HepG2 (cell line): Measurements from ENCODE around the gene SHFL. TPM values are rescaled to one million over a fixed set of nuclear protein-coding genes. Genes with fewer than 3 reads are reported as not detected.

Source experiments
- BORCS8-MEF2B ChIP-seq: sonication (generic); formaldehyde crosslinking; IDR thresholded peaks from 2 replicates; pipeline ENCODE4 v1.8.0; 2022; ENCODE audit warnings: mild to moderate bottlenecking, missing genetic modification reagents
- CEBPZ ChIP-seq: IDR thresholded peaks from 2 replicates; pipeline ENCODE4 v1.6.1; 2012; ENCODE audit warnings: low read length, improper control_type of control experiment
- GMEB1 ChIP-seq: sonication (generic); formaldehyde crosslinking; IDR thresholded peaks from 2 replicates; pipeline ENCODE4 v1.5.1; 2020; ENCODE audit warnings: missing genetic modification reagents, mild to moderate bottlenecking, borderline replicate concordance
- KDM5B ChIP-seq: sonication (generic); formaldehyde crosslinking; IDR thresholded peaks from 2 replicates; pipeline ENCODE4 v1.4.0; 2020; ENCODE audit warnings: missing genetic modification reagents, mild to moderate bottlenecking, borderline replicate concordance
- KDM6A ChIP-seq: IDR thresholded peaks from 2 replicates; pipeline ENCODE4 v1.6.1; 2016; ENCODE audit warnings: low read depth
- NR2F6 ChIP-seq, 2 experiments: IDR thresholded peaks; 2 replicates each; pipeline ENCODE4 v1.6.1; 2016; ENCODE audit warnings: antibody characterized with exemption in 1 of 2, mild to moderate bottlenecking in 1 of 2
- PATZ1 ChIP-seq: sonication (generic); formaldehyde crosslinking; IDR thresholded peaks from 2 replicates; pipeline ENCODE4 v1.4.0; 2020; ENCODE audit warnings: missing genetic modification reagents
- PHF21A ChIP-seq: sonication (generic); formaldehyde crosslinking; IDR thresholded peaks from 2 replicates; pipeline ENCODE4 v1.5.0; 2020; ENCODE audit warnings: mild to moderate bottlenecking, missing genetic modification reagents
- SKIL ChIP-seq: sonication (generic); formaldehyde crosslinking; IDR thresholded peaks from 2 replicates; pipeline ENCODE4 v1.8.0; 2022; ENCODE audit warnings: missing genetic modification reagents, mild to moderate bottlenecking, moderate library complexity, borderline replicate concordance
- ZFP90 ChIP-seq: sonication (generic); formaldehyde crosslinking; IDR thresholded peaks from 2 replicates; pipeline ENCODE4 v1.8.0; 2022; ENCODE audit warnings: missing genetic modification reagents, mild to moderate bottlenecking, inconsistent platforms, borderline replicate concordance
- ZNF121 ChIP-seq: sonication (generic); formaldehyde crosslinking; IDR thresholded peaks from 2 replicates; pipeline ENCODE4 v1.5.0; 2020; ENCODE audit warnings: mild to moderate bottlenecking, missing genetic modification reagents
- ZNF331 ChIP-seq: sonication (generic); formaldehyde crosslinking; IDR thresholded peaks from 2 replicates; pipeline ENCODE4 v1.4.0; 2020; ENCODE audit warnings: missing genetic modification reagents
- ZNF746 ChIP-seq: sonication (generic); formaldehyde crosslinking; IDR thresholded peaks from 2 replicates; pipeline ENCODE4 v1.8.0; 2022; ENCODE audit warnings: mild to moderate bottlenecking, missing genetic modification reagents
- ZNF770 ChIP-seq: sonication (generic); formaldehyde crosslinking; IDR thresholded peaks from 2 replicates; pipeline ENCODE4 v1.5.0; 2020; ENCODE audit warnings: mild to moderate bottlenecking, missing genetic modification reagents
- ZNF790 ChIP-seq: sonication (generic); formaldehyde crosslinking; IDR thresholded peaks from 2 replicates; pipeline ENCODE4 v1.8.0; 2022; ENCODE audit warnings: missing genetic modification reagents, mild to moderate bottlenecking, borderline replicate concordance
- polyA plus RNA-seq, 8 experiments: library from polyadenylated mRNA; depleted of rRNA in 3 of 8; stranded (reverse) in 7 of 8; unstranded in 1 of 8; fragments of >200 nt; fragmentation: Illumina TruSeq in 4 of 8; extraction: Trizol in 4 of 8; gene quantifications; 2 replicates each; pipeline versions ENCODE4 v1.2.1 to v1.2.3, GENCODE V29; 2011 to 2016; ENCODE audit warnings: low read depth in 4 of 8, missing spikeins in 1 of 8, mixed read lengths in 1 of 8; ENCODE audit not compliant: insufficient read depth in 1 of 8
- total RNA-seq, 5 experiments: library from RNA; depleted of rRNA; stranded (reverse); fragments of >200 nt; fragmentation: Illumina TruSeq; extraction: Trizol; gene quantifications; 2 replicates each; pipeline ENCODE4 v1.2.3, GENCODE V29; 2016; ENCODE audit warnings: low read depth in 1 of 5

Gene SHFL
- total and polyA plus RNA-seq, 2 of the 13 experiments (the other 11 are each of a cell fraction or from before 2014, with no cell fraction given): 12.3 to 36.4 TPM

- peak; percentile 63 for TF ChIP-seq ZNF770 (CRISPR knock-in tag)
- no peak for TF ChIP-seq ZNF331
- TF ChIP-seq KDM6A (CRISPR knock-in tag): peak; percentile 44
- TF ChIP-seq BORCS8-MEF2B (CRISPR knock-in tag): no peak
- TF ChIP-seq PHF21A: peak; percentile 78
- TF ChIP-seq PATZ1 (CRISPR knock-in tag): peak; percentile 94
- TF ChIP-seq GMEB1 (CRISPR knock-in tag): peak; percentile 16; the same call in 1 of the 2 replicates
- no peak for TF ChIP-seq CEBPZ
- peak; percentile 64; the same call in 1 of the 2 replicates for TF ChIP-seq ZNF790
- peak; percentile 97 for TF ChIP-seq NR2F6 (IDR thresholded peaks at IDR 0.05)
- TF ChIP-seq NR2F6 (CRISPR knock-in tag; IDR thresholded peaks at IDR 0.05): peak; percentile 89
- 0 out of 2 replicates have a peak, but pooled peaks have one; percentile 41 for TF ChIP-seq ZFP90 (CRISPR knock-in tag)
- 0 out of 2 replicates have a peak, but pooled peaks have one; percentile 22 for TF ChIP-seq ZNF746 (CRISPR knock-in tag)
- peak; percentile 5; the same call in 1 of the 2 replicates for TF ChIP-seq KDM5B (CRISPR knock-in tag)
- no peak for TF ChIP-seq ZNF121
- peak; percentile 89 for TF ChIP-seq SKIL (CRISPR knock-in tag)
Measured at GRCh38 chr19:10086591-10087192, 575 bp downstream of the SHFL start (continued).
